ENCODE results near the gene INPP5A. TPM values are rescaled to one million over a fixed set of nuclear protein-coding genes. Genes with fewer than 3 reads are reported as not detected.
A peak's percentile ranks its signal among the peaks of the same experiment; 100 is the strongest.

Gene INPP5A
- total RNA-seq, 2 donors from 2014 or later: 20.7 to 26.7 TPM

DNA sequence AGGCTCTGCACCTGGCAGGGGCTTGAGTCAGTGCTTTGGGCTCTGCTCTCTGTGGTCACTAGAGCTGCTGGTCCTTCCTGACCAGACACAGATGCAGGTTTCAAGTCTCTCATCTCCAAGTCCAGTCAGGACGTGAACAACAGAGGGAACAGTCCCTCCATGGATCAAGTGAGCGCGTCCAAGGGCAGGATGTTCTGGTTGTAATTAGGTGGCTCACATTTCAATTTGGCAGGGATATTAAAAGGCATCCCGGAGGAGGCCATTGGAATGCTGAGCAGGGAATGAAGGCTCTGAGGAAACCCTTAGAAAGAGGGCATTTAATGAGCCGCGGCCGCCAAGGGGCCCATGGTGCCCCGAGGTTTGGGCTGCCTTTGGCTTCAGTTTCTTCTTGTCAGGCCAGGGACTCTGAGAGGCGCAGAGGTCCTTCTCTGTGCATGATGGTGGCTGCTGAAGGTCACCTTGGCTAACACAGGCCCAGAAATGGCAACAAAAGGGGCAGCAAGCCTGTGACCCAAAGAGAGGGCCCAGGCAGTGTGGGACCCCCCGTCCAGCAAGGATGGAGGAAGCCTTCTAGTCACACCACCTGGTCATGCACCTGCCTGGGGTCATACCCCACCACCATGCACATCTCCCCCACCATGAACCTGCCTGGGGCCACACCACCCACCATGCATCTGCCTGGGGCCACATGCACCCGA, 30.7 kb upstream of the INPP5A start:
- H3K9me3 Mint-ChIP-seq: no peaks in the 10 kb centered on the region
- WGBS, 2 experiments (ENCODE audit: insufficient coverage in 1 of 2, insufficient read length in 1 of 2): 87 to 93% methylated on average over 6 to 11 of the region's 11 CpGs

GRCh38 chr10:132507409-132507955, 30.1 kb upstream of the INPP5A start:
- no peak overlapping the region for H3K27ac Mint-ChIP-seq
- WGBS, 2 experiments (ENCODE audit: insufficient coverage in 1 of 2, insufficient read length in 1 of 2): 79 to 80% methylated on average over 9 to 10 of the region's 10 CpGs

More for the DNA sequence above, 30.7 kb upstream of the INPP5A start:
- Mint-ChIP-seq H3K4me1 (no peaks in the 10 kb centered on the region), H3K36me3 (ENCODE audit: low read depth) (no peaks in the 10 kb centered on the region), H3K4me3 (no peak overlapping the region), H3K27ac (no peak overlapping the region), H3K27me3 (ENCODE audit: insufficient read depth) (no peaks in the 10 kb centered on the region)
- no peak overlapping the region for H3K27ac ChIP-seq (ENCODE audit: low read depth, low read length)
- no peaks in the 10 kb centered on the region for H3K9me3 ChIP-seq (ENCODE audit: control insufficient read depth, low read length)
- no peaks in the 10 kb centered on the region for H3K27me3 ChIP-seq (ENCODE audit: control insufficient read depth, insufficient read depth, low read length, poor library complexity, severe bottlenecking)
- H3K4me3 ChIP-seq (ENCODE audit: low read length): no peak overlapping the region
- H3K36me3 ChIP-seq (ENCODE audit: control insufficient read depth, insufficient read depth, low read length): no peaks in the 10 kb centered on the region
- no peak overlapping the region for H3K9ac ChIP-seq (ENCODE audit: extremely low read depth, low read length, poor library complexity, severe bottlenecking)
- TF ChIP-seq, protein P1, sequence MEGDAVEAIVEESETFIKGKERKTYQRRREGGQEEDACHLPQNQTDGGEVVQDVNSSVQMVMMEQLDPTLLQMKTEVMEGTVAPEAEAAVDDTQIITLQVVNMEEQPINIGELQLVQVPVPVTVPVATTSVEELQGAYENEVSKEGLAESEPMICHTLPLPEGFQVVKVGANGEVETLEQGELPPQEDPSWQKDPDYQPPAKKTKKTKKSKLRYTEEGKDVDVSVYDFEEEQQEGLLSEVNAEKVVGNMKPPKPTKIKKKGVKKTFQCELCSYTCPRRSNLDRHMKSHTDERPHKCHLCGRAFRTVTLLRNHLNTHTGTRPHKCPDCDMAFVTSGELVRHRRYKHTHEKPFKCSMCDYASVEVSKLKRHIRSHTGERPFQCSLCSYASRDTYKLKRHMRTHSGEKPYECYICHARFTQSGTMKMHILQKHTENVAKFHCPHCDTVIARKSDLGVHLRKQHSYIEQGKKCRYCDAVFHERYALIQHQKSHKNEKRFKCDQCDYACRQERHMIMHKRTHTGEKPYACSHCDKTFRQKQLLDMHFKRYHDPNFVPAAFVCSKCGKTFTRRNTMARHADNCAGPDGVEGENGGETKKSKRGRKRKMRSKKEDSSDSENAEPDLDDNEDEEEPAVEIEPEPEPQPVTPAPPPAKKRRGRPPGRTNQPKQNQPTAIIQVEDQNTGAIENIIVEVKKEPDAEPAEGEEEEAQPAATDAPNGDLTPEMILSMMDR (conservative IDR thresholded peaks at IDR 0.05): no peak
- H3K4me1 ChIP-seq (ENCODE audit: control insufficient read depth, insufficient read depth, low read length): no peaks in the 10 kb centered on the region
- peak; percentile 28 for DNase-seq

GRCh38 chr10:132507956-132508490, 29.6 kb upstream of the INPP5A start:
- TF ChIP-seq, protein P1 (conservative IDR thresholded peaks at IDR 0.05): no peak
- Histone ChIP-seq H3K36me3 (ENCODE audit: control insufficient read depth, insufficient read depth, low read length) (no peaks in the 10 kb centered on the region), H3K27me3 (ENCODE audit: control insufficient read depth, insufficient read depth, low read length, poor library complexity, severe bottlenecking) (no peaks in the 10 kb centered on the region), H3K27ac (ENCODE audit: low read depth, low read length) (no peak overlapping the region), H3K4me1 (ENCODE audit: control insufficient read depth, insufficient read depth, low read length) (no peaks in the 10 kb centered on the region), H3K9ac (ENCODE audit: extremely low read depth, low read length, poor library complexity, severe bottlenecking) (no peak overlapping the region), H3K4me3 (ENCODE audit: low read length) (no peak overlapping the region), H3K9me3 (ENCODE audit: control insufficient read depth, low read length) (no peaks in the 10 kb centered on the region)
- Mint-ChIP-seq H3K4me1 (no peaks in the 10 kb centered on the region), H3K27me3 (ENCODE audit: insufficient read depth) (peaks cover 4% of the 10 kb centered on the region), H3K4me3 (no peak overlapping the region), H3K9me3 (no peaks in the 10 kb centered on the region), H3K36me3 (ENCODE audit: low read depth) (no peaks in the 10 kb centered on the region), H3K27ac (no peak overlapping the region)
- 88 to 96% methylated on average over 8 to 10 of the region's 10 CpGs for WGBS, 2 experiments (ENCODE audit: insufficient coverage in 1 of 2, insufficient read length in 1 of 2)
- DNase-seq: peak; percentile 24

More at GRCh38 chr10:132507409-132507955, 30.1 kb upstream of the INPP5A start:
- Histone ChIP-seq H3K27me3 (ENCODE audit: control insufficient read depth, insufficient read depth, low read length, poor library complexity, severe bottlenecking) (no peaks in the 10 kb centered on the region), H3K4me3 (ENCODE audit: low read length) (no peak overlapping the region), H3K4me1 (ENCODE audit: control insufficient read depth, insufficient read depth, low read length) (no peaks in the 10 kb centered on the region), H3K9me3 (ENCODE audit: control insufficient read depth, low read length) (no peaks in the 10 kb centered on the region), H3K9ac (ENCODE audit: extremely low read depth, low read length, poor library complexity, severe bottlenecking) (no peak overlapping the region), H3K36me3 (ENCODE audit: control insufficient read depth, insufficient read depth, low read length) (no peaks in the 10 kb centered on the region), H3K27ac (ENCODE audit: low read depth, low read length) (no peak overlapping the region)
- no peak for DNase-seq
- no peak overlapping the region for H3K4me3 Mint-ChIP-seq
- H3K36me3 Mint-ChIP-seq (ENCODE audit: low read depth): no peaks in the 10 kb centered on the region
- H3K9me3 Mint-ChIP-seq: no peaks in the 10 kb centered on the region
- H3K27me3 Mint-ChIP-seq (ENCODE audit: insufficient read depth): peaks cover under 1% of the 10 kb centered on the region
- TF ChIP-seq, protein P1 (conservative IDR thresholded peaks at IDR 0.05): no peak
- H3K4me1 Mint-ChIP-seq: no peaks in the 10 kb centered on the region
